GM12878 (cell line): ENCODE data around the gene GUCY1A1. TPM values are rescaled to one million over a fixed set of nuclear protein-coding genes. Genes with fewer than 3 reads are reported as not detected.

Source experiments
- ATAC-seq: fragments of 200-7000 bp; cut with Tn5 transposase; 3 replicates; pipeline ENCODE4 v1.9.1; 2020; ENCODE audit warnings: mild to moderate bottlenecking, moderate library complexity
- BruUV-seq: library from RNA; stranded (reverse); fragments of 400-500 nt; replicated peaks from 2 replicates; lab custom pipeline; 2021; lab: Mats Ljungman, UMichigan
- CTCF ChIA-PET: fragments of 300-600 bp; sonication (Branson Sonifier 250); formaldehyde crosslinking; extraction: SDS; loops from one replicate; lab custom pipeline; 2021; ENCODE audit warnings: inconsistent platforms; lab: Yijun Ruan, JAX
- POLR2A ChIA-PET: fragments of 350-600 bp; formaldehyde crosslinking; extraction: SDS; loops from one replicate; lab custom pipeline; 2021; ENCODE audit warnings: inconsistent platforms; lab: Charles Lee
- RAD21 ChIA-PET: fragments of 300-600 bp; sonication (Branson Sonifier 250); formaldehyde crosslinking; loops from one replicate; lab custom pipeline; 2023; ENCODE audit warnings: antibody characterized with exemption; ENCODE audit not compliant: unreplicated experiment; lab: Charles Lee
- SMC1A ChIA-PET: fragments of 300-600 bp; sonication (Branson Sonifier 250); formaldehyde crosslinking; loops from one replicate; lab custom pipeline; 2023; ENCODE audit not compliant: unreplicated experiment, uncharacterized antibody; lab: Charles Lee
- DNase-seq: peaks from one replicate; pipeline ENCODE4 v3.0.0-alpha.2; 2011; ENCODE audit warnings: low read depth, low spot score
- FAIRE-seq: peaks from 3 replicates; lab custom pipeline; 2011; peaks lifted over from hg19 to GRCh38; lab: Jason Lieb, UNC
- H2AFZ ChIP-seq: 2 replicates; pipeline ENCODE4 v1.6.0; 2011; ENCODE audit warnings: low read depth, low read length, control low read depth; ENCODE audit not compliant: control insufficient read depth
- H3K27ac ChIP-seq: 2 replicates; pipeline ENCODE4 v1.5.1; 2011; ENCODE audit warnings: control low read depth; ENCODE audit not compliant: control insufficient read depth, insufficient read depth
- H3K27me3 ChIP-seq, 2 experiments: replicated peaks in 1 of 2; 2 replicates each; pipeline versions ENCODE4 v1.6.0 to v1.6.1; 2011; ENCODE audit warnings: low read length in 1 of 2; ENCODE audit not compliant: control insufficient read depth in 2 of 2, insufficient read depth in 2 of 2
- H3K36me3 ChIP-seq, 2 experiments: 2 replicates each; pipeline ENCODE4 v1.5.1; 2011; ENCODE audit warnings: low read length in 1 of 2; ENCODE audit not compliant: control insufficient read depth in 2 of 2, insufficient read depth in 2 of 2
- H3K4me1 ChIP-seq: 2 replicates; pipeline ENCODE4 v1.6.1; 2011; ENCODE audit warnings: mild to moderate bottlenecking, low read length, moderate library complexity, mixed read lengths; ENCODE audit not compliant: control insufficient read depth, insufficient read depth
- H3K4me2 ChIP-seq: 2 replicates; pipeline ENCODE4 v1.6.0; 2011; ENCODE audit warnings: control low read depth; ENCODE audit not compliant: control insufficient read depth, insufficient read depth
- H3K4me3 ChIP-seq: fragments of 200-600 bp; sonication (generic); 2 replicates; pipeline ENCODE4 v1.5.1; 2016
- H3K79me2 ChIP-seq: 2 replicates; pipeline ENCODE4 v1.6.0; 2011; ENCODE audit warnings: low read length; ENCODE audit not compliant: control insufficient read depth, insufficient read depth
- H3K9ac ChIP-seq: 2 replicates; pipeline ENCODE4 v1.8.0; 2011; ENCODE audit warnings: low read length, control low read depth, mixed read lengths; ENCODE audit not compliant: control insufficient read depth, insufficient read depth
- H3K9me3 ChIP-seq: replicated peaks from 3 replicates; pipeline ENCODE4 v1.5.1; 2011; ENCODE audit warnings: mild to moderate bottlenecking, low read length; ENCODE audit not compliant: control insufficient read depth, insufficient read depth
- H4K20me1 ChIP-seq: 2 replicates; pipeline ENCODE4 v1.6.0; 2011; ENCODE audit not compliant: control insufficient read depth, insufficient read depth
- BACH1 ChIP-seq: fragments of 450-650 bp; IDR thresholded peaks from 2 replicates; pipeline ENCODE4 v1.6.1; 2017; ENCODE audit warnings: mild to moderate bottlenecking, borderline replicate concordance
- ETV6 ChIP-seq, 2 experiments: fragments of 450-650 bp in 1 of 2; IDR thresholded peaks in 1 of 2; conservative IDR thresholded peaks in 1 of 2; 2 replicates each; pipeline ENCODE4 v1.6.1; 2014; ENCODE audit warnings: antibody characterized with exemption in 1 of 2, borderline replicate concordance in 1 of 2, low read depth in 1 of 2, mild to moderate bottlenecking in 1 of 2, moderate library complexity in 1 of 2
- MTA3 ChIP-seq: IDR thresholded peaks from 2 replicates; pipeline ENCODE4 v1.6.1; 2012; ENCODE audit warnings: low read length, inconsistent platforms, borderline replicate concordance
- MYC ChIP-seq: IDR thresholded peaks from 2 replicates; pipeline ENCODE4 v1.6.1; 2011; ENCODE audit warnings: mild to moderate bottlenecking, low read length, moderate library complexity, inconsistent platforms; ENCODE audit not compliant: insufficient read depth, insufficient replicate concordance, insufficient read length, severe bottlenecking
- PML ChIP-seq: IDR thresholded peaks from 2 replicates; pipeline ENCODE4 v1.6.1; 2012; ENCODE audit warnings: low read length, inconsistent platforms
- TCF12 ChIP-seq: IDR thresholded peaks from 2 replicates; pipeline ENCODE4 v1.6.1; 2011; ENCODE audit warnings: low read depth, mild to moderate bottlenecking, low read length
- USF2 ChIP-seq: IDR thresholded peaks from 2 replicates; pipeline ENCODE4 v1.6.1; 2011; ENCODE audit warnings: low read depth, low read length, improper control_type of control experiment, borderline replicate concordance
- WGBS: methylation state at CpG from one replicate; pipeline ENCODE4 v1.1.6; 2016; ENCODE audit warnings: low lambda C conversion rate; ENCODE audit not compliant: insufficient replicate concordance, insufficient coverage; ENCODE audit errors: missing lambda C conversion rate; 5-methylcytosine and 5-hydroxymethylcytosine counted together
- in situ Hi-C: fragments of 300-500 bp; cut with MboI; formaldehyde crosslinking; loops from 9 replicates; pipeline ENCODE4 v1.14.3; 2018; ENCODE audit warnings: mixed read lengths
- intact Hi-C: fragments of 100-400 bp; cut with micrococcal nuclease; formaldehyde crosslinking; loops from one replicate; pipeline ENCODE4 v1.14.2; 2022; ENCODE audit not compliant: unreplicated experiment
- polyA plus RNA-seq, 11 experiments: library from polyadenylated mRNA; depleted of rRNA in 4 of 11; unstranded in 6 of 11; stranded (reverse) in 5 of 11; fragments of >200 nt; fragmentation: Nextera tagmentation in 4 of 11; fragmentation: Illumina TruSeq in 1 of 11; extraction: Ambion mirVana in 4 of 11; extraction: Trizol in 1 of 11; gene quantifications; 1 replicate in 1 of 11; 2 replicates in 10 of 11; pipeline versions ENCODE4 v1.2.1 to v1.2.3, GENCODE V29; 2011 to 2016; ENCODE audit warnings: inconsistent platforms in 2 of 11, missing spikeins in 2 of 11, low read depth in 1 of 11
- total RNA-seq, 4 experiments: library from RNA; depleted of rRNA in 3 of 4; stranded (reverse); fragments of >200 nt in 3 of 4; fragmentation: Illumina TruSeq in 1 of 4; extraction: Trizol in 1 of 4; gene quantifications; 2 replicates each; pipeline versions ENCODE4 v1.2.1 to v1.2.3, GENCODE V29; 2013 to 2021
- TF ChIP-seq, protein P1 (sequence below): IDR thresholded peaks from 2 replicates; pipeline ENCODE4 v1.6.1; 2012; ENCODE audit warnings: low read depth, low read length, improper control_type of control experiment
- TF ChIP-seq, protein P2 (sequence below): fragments of 450-650 bp; IDR thresholded peaks from 2 replicates; pipeline ENCODE4 v1.6.1; 2018; ENCODE audit warnings: mild to moderate bottlenecking, low read depth, moderate library complexity; ENCODE audit not compliant: partially characterized antibody
- TF ChIP-seq, protein P3 (sequence below): IDR thresholded peaks from 2 replicates; pipeline ENCODE4 v1.6.1; 2011; ENCODE audit warnings: borderline replicate concordance, low read depth, mild to moderate bottlenecking, moderate library complexity, low read length; ENCODE audit not compliant: insufficient read depth, poor library complexity, severe bottlenecking

The GUCY1A1 gene
- total and polyA plus RNA-seq, 10 of the 15 experiments (the other 5 are each of a cell fraction or from before 2014, with no cell fraction given) = 0.44 to 22.6 (median 0.55) TPM

DNA sequence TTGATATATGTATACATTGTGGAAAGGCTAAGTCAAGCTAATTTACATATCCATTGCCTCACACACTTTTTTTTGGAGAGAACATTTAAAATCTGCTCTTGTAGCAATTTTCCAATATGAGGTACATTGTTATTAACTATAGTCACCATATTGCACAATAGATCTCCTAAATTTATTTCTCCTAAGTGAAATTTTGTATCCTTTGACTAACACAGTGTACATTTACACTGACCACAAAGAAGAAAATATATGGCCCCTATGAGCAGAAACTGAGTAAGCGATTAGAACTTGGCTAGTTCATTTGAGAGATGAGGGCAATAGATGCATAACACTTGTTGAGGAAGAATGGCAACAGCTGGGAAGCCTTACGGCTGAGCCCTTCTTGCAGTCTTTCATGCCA, 71.9 kb downstream of the GUCY1A1 start:
- FAIRE-seq (no peak), DNase-seq (no peak), ATAC-seq (no peak)
- intact Hi-C loops (no loop called here), in situ Hi-C loops (no loop called here)
- ChIA-PET RAD21 (no interaction called here), CTCF (no interaction called here), SMC1A (interaction anchor here (2.5 kb wide), 1 partner anchor 10 kb away, joined by 8 read pairs; no protein-coding TSS in a partner anchor), POLR2A (interaction anchor here (0.7 kb wide), 1 partner anchor 10 kb away, joined by 3 read pairs; no protein-coding TSS in a partner anchor)
- H3K79me2 ChIP-seq = no peaks in the 10 kb centered on the region
- no peak overlapping the region for H3K27ac ChIP-seq
- no peak overlapping the region for H3K9ac ChIP-seq
- H3K4me2 ChIP-seq = no peak overlapping the region
- H3K4me1 ChIP-seq = no peaks in the 10 kb centered on the region
- 27% methylated on average over 2 of the region's 2 CpGs for WGBS
- no peaks in the 10 kb centered on the region for H3K9me3 ChIP-seq
- no peaks in the 10 kb centered on the region for H3K27me3 ChIP-seq
- H3K36me3 ChIP-seq = no peaks in the 10 kb centered on the region
- no TSS peak for BruUV-seq
- no peak overlapping the region for H3K4me3 ChIP-seq
- no peak overlapping the region for H2AFZ ChIP-seq
- TF ChIP-seq, protein P1, sequence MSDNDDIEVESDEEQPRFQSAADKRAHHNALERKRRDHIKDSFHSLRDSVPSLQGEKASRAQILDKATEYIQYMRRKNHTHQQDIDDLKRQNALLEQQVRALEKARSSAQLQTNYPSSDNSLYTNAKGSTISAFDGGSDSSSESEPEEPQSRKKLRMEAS = no peak
- TF ChIP-seq USF2 (no peak), TCF12 (no peak), MTA3 (no peak), BACH1 (no peak), MYC (no peak), ETV6 (conservative IDR thresholded peaks at IDR 0.05 in 1 of 2, IDR thresholded peaks at IDR 0.05 in 1 of 2; ENCODE audit: borderline replicate concordance in 1 of 2, low read depth in 1 of 2) (no peak), PML (no peak)
- TF ChIP-seq, protein P2, sequence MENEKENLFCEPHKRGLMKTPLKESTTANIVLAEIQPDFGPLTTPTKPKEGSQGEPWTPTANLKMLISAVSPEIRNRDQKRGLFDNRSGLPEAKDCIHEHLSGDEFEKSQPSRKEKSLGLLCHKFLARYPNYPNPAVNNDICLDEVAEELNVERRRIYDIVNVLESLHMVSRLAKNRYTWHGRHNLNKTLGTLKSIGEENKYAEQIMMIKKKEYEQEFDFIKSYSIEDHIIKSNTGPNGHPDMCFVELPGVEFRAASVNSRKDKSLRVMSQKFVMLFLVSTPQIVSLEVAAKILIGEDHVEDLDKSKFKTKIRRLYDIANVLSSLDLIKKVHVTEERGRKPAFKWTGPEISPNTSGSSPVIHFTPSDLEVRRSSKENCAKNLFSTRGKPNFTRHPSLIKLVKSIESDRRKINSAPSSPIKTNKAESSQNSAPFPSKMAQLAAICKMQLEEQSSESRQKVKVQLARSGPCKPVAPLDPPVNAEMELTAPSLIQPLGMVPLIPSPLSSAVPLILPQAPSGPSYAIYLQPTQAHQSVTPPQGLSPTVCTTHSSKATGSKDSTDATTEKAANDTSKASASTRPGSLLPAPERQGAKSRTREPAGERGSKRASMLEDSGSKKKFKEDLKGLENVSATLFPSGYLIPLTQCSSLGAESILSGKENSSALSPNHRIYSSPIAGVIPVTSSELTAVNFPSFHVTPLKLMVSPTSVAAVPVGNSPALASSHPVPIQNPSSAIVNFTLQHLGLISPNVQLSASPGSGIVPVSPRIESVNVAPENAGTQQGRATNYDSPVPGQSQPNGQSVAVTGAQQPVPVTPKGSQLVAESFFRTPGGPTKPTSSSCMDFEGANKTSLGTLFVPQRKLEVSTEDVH = no peak
- TF ChIP-seq, protein P3, sequence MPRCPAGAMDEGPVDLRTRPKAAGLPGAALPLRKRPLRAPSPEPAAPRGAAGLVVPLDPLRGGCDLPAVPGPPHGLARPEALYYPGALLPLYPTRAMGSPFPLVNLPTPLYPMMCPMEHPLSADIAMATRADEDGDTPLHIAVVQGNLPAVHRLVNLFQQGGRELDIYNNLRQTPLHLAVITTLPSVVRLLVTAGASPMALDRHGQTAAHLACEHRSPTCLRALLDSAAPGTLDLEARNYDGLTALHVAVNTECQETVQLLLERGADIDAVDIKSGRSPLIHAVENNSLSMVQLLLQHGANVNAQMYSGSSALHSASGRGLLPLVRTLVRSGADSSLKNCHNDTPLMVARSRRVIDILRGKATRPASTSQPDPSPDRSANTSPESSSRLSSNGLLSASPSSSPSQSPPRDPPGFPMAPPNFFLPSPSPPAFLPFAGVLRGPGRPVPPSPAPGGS = no peak
- H4K20me1 ChIP-seq = no peaks in the 10 kb centered on the region
